HepG2 (cell line): Measurements from ENCODE around the gene SLIT3.

ENCODE experiments used
- ATF2 ChIP-seq: sonication (generic); formaldehyde crosslinking; IDR thresholded peaks from 2 replicates; pipeline ENCODE4 v1.4.0; 2020; ENCODE audit warnings: missing genetic modification reagents
- BRF2 ChIP-seq: sonication (generic); formaldehyde crosslinking; IDR thresholded peaks from 2 replicates; pipeline ENCODE4 v1.8.1; 2022; ENCODE audit warnings: mild to moderate bottlenecking, missing genetic modification reagents
- CBX5 ChIP-seq: sonication (generic); formaldehyde crosslinking; IDR thresholded peaks from 2 replicates; pipeline ENCODE4 v1.4.0; 2020; ENCODE audit warnings: missing genetic modification reagents, borderline replicate concordance
- CTCF ChIP-seq: sonication (generic); formaldehyde crosslinking; IDR thresholded peaks from 2 replicates; pipeline ENCODE4 v1.5.0; 2020; ENCODE audit warnings: mild to moderate bottlenecking, missing genetic modification reagents, moderate library complexity
- FOXP4 ChIP-seq: sonication (generic); formaldehyde crosslinking; IDR thresholded peaks from 2 replicates; pipeline ENCODE4 v1.4.0; 2020; ENCODE audit warnings: missing genetic modification reagents
- MAX ChIP-seq: IDR thresholded peaks from 2 replicates; pipeline ENCODE4 v1.6.1; 2012; ENCODE audit warnings: inconsistent platforms
- POLR2A ChIP-seq, 2 experiments: IDR thresholded peaks; 2 replicates each; pipeline ENCODE4 v1.6.1; 2011; ENCODE audit warnings: low read depth in 2 of 2, low read length in 2 of 2, mild to moderate bottlenecking in 1 of 2, moderate library complexity in 1 of 2; ENCODE audit not compliant: insufficient read depth in 1 of 2
- REST ChIP-seq, 2 experiments: IDR thresholded peaks; 2 replicates each; pipeline ENCODE4 v1.6.1; 2011 to 2012; ENCODE audit warnings: low read length in 2 of 2, borderline replicate concordance in 1 of 2, low read depth in 1 of 2, mild to moderate bottlenecking in 1 of 2, moderate library complexity in 1 of 2
- SP1 ChIP-seq, 2 experiments: fragments of 450-650 bp in 1 of 2; sonication (generic) in 1 of 2; formaldehyde crosslinking in 1 of 2; IDR thresholded peaks; 2 replicates each; pipeline versions ENCODE4 v1.4.0 to v1.6.1; 2016 to 2020; ENCODE audit warnings: missing genetic modification reagents in 1 of 2
- ZFP36 ChIP-seq: fragments of 150-350 bp; IDR thresholded peaks from 2 replicates; pipeline ENCODE4 v1.6.1; 2018; ENCODE audit warnings: borderline replicate concordance, low read length, low read depth; ENCODE audit not compliant: partially characterized antibody

GRCh38 chr5:169095976-169096375 lies 205.0 kb downstream of the SLIT3 start:
- TF ChIP-seq CTCF (no peak), ATF2 (no peak), MAX (no peak), BRF2 (no peak), SP1 (IDR thresholded peaks at IDR 0.05) (no peak), SP1 (CRISPR knock-in tag; IDR thresholded peaks at IDR 0.05) (no peak), ZFP36 (no peak), CBX5 (CRISPR knock-in tag) (no peak), POLR2A (IDR thresholded peaks at IDR 0.05; ENCODE audit: insufficient read depth in 1 of 2, low read depth in 2 of 2, low read length in 2 of 2) (no peak), FOXP4 (no peak), REST (IDR thresholded peaks at IDR 0.05; ENCODE audit: borderline replicate concordance in 1 of 2, low read depth in 1 of 2, low read length in 2 of 2) (no peak)
